DMS 273 (cell line): ENCODE results near the gene GPX7.

Experiments used
- DNase-seq: peaks from one replicate; lab custom pipeline; 2025; ENCODE audit not compliant: unreplicated experiment; lab: John Stamatoyannopoulos, UW

The GPX7 gene

GRCh38 chr1:52585474-52585873 is 16.7 kb upstream of the GPX7 start:
- DNase-seq, result no peak

DNA sequence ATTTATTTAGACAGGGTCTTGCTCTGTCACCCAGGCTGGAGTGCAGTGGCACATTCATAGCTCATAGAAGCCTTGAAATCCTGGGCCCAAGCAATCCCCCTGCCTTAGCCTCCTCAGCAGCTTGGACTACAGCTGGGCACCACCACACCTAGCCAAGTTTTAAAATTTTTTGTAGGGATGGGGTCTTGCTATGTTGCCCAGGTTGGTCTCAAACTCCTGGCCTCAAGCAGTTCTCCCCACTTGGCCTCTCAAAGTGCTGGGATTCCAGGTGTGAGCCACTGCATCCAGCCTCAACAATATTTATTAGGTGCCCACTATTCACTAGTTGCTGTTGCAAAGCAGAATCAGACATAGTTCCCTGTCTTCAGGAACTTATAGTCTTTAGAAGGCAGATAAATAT is 14.1 kb upstream of the GPX7 start:
- DNase-seq, result no peak

DNA sequence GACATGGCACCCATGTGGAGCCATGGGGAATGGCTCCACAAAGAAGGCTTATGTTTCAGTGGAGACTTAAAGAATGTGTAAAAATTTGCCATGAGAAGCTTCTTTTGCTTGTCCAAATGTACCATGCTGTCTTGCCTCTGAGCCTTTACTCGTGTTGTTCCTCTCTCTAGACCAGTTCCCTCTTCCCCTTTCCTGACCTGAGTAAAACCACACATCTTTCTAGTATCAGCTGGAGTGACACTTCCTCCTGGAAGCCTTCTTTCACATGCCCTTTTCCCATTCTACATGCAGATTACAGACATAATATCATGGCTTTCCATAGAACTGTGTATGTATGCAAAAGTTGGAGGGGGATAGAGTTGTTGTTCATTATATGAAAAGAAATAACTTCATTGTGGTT is 13.6 kb upstream of the GPX7 start:
- DNase-seq, result no peak

GRCh38 chr1:52590266-52590665 is 11.9 kb upstream of the GPX7 start:
- DNase-seq, result peak; percentile 8

DNA sequence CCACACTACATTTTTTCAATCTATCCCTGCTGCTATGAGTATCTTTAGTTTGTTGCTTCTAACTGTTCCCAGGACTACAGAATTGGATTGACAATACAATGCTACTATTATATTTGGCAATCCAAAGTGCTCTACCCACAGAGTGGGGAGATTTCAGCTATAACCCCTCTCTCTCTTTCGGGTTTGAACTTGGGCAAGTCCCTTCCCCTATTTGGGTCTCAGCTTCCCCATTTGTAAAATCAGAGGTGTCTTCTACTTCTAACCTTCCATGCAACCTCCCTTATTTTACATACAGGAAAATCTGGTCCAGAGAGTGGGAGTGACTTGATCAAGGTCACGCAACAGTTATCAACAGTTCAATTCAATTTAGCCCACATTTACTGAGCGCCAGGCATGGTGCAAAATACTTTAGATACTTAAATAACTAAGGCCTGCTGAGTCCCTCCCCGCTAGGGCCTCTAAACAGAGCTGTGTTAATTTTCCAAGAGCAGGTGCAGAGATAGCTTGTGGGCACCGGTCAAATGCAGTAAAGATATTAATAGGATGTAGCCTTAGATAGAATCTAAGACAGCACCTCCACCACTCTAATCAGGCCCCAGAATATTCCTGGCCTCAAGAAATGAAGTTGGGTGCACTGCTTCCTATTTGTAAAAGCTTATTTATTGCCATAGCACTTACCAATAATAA is 9.4 kb upstream of the GPX7 start:
- no peak for DNase-seq

GRCh38 chr1:52593495-52593894 is 8.7 kb upstream of the GPX7 start:
- no peak for DNase-seq

- DNase-seq, result no peak
Measured at GRCh38 chr1:52595061-52595460, 7.1 kb upstream of the GPX7 start.

DNA sequence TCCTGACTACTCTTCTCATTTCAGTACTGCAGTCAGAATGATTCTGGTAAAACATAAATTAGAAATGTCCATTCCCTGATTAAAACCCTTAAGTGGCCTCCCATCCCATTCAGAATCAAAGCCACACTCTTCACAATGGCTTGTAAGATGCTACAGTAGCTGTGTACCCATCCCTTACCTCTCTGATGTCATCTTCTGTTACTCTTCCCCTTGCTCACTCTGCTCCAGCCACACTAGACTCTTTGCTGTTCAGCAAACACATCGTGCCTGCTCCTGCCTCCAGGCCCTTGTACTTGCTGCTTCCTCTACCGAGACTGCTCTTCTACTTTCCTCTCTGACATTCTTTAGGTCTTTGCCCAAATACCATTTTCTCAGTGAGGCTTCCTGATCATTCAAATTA is 4.3 kb upstream of the GPX7 start:
- DNase-seq, result no peak

DNA sequence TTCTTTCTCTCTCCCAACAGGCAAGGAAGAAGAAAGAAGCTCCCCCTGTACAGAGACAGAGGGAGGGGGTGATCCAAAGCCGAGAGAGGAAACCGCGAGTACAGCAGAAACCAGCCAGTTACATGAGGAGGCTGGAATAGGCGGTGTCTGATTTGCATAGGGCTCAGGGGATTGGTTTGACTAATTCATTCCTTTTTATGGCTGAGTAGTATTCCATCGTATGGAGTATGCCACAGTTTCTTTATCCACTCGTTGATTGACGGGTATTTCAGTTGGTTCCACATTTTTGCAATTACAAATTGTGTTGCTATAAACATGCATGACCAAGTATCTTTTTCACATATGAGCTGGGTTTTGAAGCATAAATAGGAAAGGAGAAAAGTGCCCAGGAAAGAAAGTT is 3.4 kb upstream of the GPX7 start:
- no peak for DNase-seq

DNA sequence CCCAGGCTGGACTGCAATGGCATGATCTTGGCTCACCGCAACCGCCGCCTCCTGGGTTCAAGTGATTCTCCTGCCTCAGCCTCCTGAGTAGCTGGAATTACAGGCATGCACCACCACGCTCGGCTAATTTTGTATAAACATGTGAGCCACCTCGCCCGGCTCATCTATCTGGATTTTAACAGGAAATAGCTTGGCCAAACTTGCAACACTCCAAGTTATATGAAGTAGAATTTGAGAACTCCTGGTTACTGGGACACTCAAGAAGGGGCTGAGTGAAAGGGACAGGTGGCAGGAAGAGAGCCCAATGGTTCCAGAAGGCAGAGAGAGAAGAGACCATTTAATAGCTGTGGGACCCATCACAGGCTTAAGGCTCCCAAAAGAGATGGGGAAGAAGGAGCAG is 2.9 kb upstream of the GPX7 start:
- no peak for DNase-seq

GRCh38 chr1:52600533-52601179 is 1.5 kb upstream of the GPX7 start:
- no peak for DNase-seq

GRCh38 chr1:52601519-52601918 is 652 bp upstream of the GPX7 start:
- DNase-seq, result no peak

DNA sequence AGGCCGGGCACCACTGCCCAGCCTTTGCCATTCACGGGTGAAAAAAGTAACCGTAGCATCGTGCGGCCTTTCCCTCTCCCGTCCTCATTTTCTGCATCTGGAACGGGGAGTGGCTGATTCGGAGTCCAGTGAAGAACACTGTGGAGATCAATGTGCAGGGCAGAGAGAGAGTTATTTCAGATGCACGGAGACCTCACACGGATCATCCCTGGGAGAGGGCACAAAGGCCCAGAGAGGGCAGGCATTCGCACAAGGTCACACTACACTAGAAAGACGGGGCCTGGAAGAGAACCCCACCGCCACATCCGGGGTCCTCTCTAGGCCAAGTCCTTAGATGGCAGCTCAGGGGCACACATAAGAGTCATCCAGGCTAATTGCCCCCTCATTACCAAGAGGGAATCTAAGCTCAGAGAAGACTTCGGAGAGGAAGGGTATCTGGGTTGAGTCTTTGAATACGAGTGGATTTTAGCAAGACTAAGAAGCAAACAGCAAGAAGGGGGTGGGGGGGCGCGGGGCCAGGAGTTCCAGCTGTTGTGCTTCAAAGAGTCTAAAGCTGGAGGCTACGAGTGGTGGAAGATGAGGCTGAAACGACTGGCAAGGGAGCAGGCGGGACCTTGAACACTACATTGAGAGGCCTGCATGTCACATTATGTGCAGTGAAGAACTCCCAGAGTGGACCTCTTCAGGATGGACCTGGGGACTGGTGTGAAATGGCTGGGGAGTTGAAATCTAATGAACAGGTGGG is 857 bp downstream of the GPX7 start:
- peak; percentile 44 for DNase-seq

GRCh38 chr1:52603630-52604029 is 1.5 kb downstream of the GPX7 start:
- DNase-seq, result peak; percentile 14

DNA sequence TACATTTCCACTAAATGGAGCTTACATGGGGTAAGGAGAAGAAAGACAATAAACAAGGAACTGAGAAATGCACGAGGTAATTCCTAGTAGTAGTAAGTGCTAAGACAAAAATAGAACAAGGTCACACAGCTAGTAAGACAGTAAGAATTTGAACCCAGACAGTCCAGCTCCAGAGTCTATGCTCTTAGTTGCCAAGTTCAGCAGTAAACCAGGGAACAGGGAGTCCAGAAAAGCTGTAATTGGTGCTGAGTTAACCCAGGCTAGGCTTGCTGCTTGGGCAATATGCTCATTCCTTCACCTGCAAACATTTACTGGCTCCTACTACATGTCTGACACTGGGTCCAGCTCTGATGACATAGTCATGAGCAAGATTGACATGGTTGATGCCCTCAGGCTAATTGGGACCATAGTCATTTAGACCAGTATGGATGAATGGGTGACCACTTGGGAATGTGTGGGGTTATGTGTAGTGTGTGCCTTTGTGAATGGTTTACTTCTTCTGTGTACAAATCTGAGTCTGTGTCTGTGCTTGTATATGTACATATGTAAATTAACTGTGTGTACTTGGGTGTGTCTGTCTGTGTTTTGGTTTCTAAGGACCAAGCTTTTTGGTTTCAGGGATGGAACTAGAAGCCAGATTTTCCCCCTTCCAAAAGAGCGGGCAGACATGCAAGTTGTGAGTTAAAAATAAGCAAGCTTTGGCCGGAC is 2.0 kb downstream of the GPX7 start:
- DNase-seq, result no peak

GRCh38 chr1:52613636-52614373 is 11.6 kb downstream of the GPX7 start:
- no peak for DNase-seq

GRCh38 chr1:52614671-52615070 is 12.5 kb downstream of the GPX7 start:
- no peak for DNase-seq

GRCh38 chr1:52615489-52616042 is 13.4 kb downstream of the GPX7 start:
- no peak for DNase-seq

DNA sequence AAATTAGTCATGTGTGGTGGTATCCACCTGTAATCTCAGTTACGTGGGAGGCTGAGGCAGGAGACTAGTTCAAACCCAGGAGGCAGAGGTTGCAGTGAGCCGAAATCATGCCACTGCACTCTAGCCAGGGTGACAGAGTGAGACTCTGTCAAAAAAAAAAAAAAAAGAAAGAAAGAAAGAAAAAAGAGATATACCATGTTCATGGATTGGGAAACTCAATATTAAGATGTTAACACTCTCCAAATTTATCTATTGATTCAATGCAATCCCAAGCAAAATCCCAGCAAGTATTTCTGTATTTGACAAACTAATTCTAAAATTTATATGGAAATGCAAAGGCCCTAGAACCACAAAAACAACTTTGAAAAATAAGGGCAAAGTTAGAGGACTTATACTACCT is 19.8 kb downstream of the GPX7 start:
- no peak for DNase-seq

DNA sequence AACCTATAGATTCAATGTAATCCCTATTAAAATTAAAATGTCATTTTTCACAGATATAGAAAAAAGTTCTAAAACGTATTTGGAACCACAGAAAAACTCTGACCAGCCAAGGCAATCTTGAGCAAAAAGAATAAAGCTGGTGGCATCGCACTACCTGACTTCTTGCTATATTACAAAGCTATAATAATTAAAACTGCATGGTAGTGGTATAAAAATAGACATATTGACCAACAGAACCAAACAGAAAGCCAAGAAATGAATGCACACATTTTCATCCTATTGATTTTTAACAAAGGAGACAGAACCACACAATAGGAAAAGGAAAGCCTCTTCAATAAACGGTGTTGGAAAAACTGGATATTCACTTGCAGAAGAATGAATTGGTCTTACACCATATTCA is 21.6 kb downstream of the GPX7 start:
- no peak for DNase-seq

DNA sequence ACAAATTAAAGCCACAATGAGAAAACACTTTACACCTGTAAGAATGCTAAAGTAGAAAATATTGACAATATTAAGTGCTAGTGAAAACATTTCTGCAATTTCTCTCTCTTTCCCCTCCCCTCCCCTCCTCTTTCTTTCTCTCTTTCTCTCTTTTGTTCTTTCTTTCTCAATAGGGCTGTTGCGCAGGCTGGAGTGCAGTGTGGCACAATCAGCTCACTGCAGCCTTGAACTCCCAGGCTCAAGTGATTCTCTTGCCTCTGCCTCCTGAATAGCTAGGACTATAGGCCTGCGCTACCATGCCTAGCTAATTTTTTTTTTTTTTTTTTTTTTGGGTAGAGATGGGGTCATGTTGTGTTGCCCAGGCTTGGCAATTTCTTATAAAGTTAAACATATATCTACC is 24.9 kb downstream of the GPX7 start:
- DNase-seq, result no peak
